Measurements from ENCODE around the gene SHROOM1. TPM values are rescaled to one million over a fixed set of nuclear protein-coding genes. Genes with fewer than 3 reads are reported as not detected.

The SHROOM1 gene
- polyA plus RNA-seq, 1 donor from 2014 or later = 1.8 TPM

GRCh38 chr5:132799392-132799791 is 31.1 kb downstream of the SHROOM1 start:
- no peak overlapping the region for H3K9ac ChIP-seq (ENCODE audit: low read length)
- no peaks in the 10 kb centered on the region for H3K9me3 ChIP-seq (ENCODE audit: low read length)
- H2AFZ ChIP-seq (ENCODE audit: low read depth, low read length) = no peak overlapping the region
- no peaks in the 10 kb centered on the region for H3K27me3 ChIP-seq (ENCODE audit: insufficient read depth, low read depth, low read length)
- no peak overlapping the region for H3K4me2 ChIP-seq (ENCODE audit: low read length)
- H4K20me1 ChIP-seq (ENCODE audit: insufficient read depth) = no peaks in the 10 kb centered on the region
- no peak overlapping the region for H3K4me3 ChIP-seq (ENCODE audit: low read length)
- H3F3A ChIP-seq (ENCODE audit: insufficient read depth, low read length, poor library complexity, severe bottlenecking) = no peaks in the 10 kb centered on the region
- H3K27ac ChIP-seq (ENCODE audit: low read length) = no peak overlapping the region
- no peaks in the 10 kb centered on the region for H3K9me2 ChIP-seq (ENCODE audit: insufficient read depth, low read length)
- no peaks in the 10 kb centered on the region for H3K79me2 ChIP-seq (replicated peaks; ENCODE audit: insufficient read depth, low read length)
- TF ChIP-seq POLR2AphosphoS5 (IDR thresholded peaks at IDR 0.05) (no peak), TAF1 (IDR thresholded peaks at IDR 0.05; ENCODE audit: low read depth) (no peak), EP300 (conservative IDR thresholded peaks at IDR 0.05; ENCODE audit: poor library complexity, severe bottlenecking) (no peak), MXI1 (conservative IDR thresholded peaks at IDR 0.05; ENCODE audit: poor library complexity, severe bottlenecking) (no peak)
- H3K36me3 ChIP-seq (ENCODE audit: insufficient read depth, low read length) = no peaks in the 10 kb centered on the region

- no peak overlapping the region for H2AFZ ChIP-seq (ENCODE audit: low read depth, low read length)
These were observed 32.8 kb downstream of the SHROOM1 start for GRCh38 chr5:132797651-132798050.

More at GRCh38 chr5:132797651-132798050, 32.8 kb downstream of the SHROOM1 start:
- H3K36me3 ChIP-seq (ENCODE audit: insufficient read depth, low read length) = no peaks in the 10 kb centered on the region
- no peak overlapping the region for H3K9ac ChIP-seq (ENCODE audit: low read length)
- H3F3A ChIP-seq (ENCODE audit: insufficient read depth, low read length, poor library complexity, severe bottlenecking) = no peaks in the 10 kb centered on the region
- no peaks in the 10 kb centered on the region for H4K20me1 ChIP-seq (ENCODE audit: insufficient read depth)
- no peaks in the 10 kb centered on the region for H3K9me2 ChIP-seq (ENCODE audit: insufficient read depth, low read length)
- H3K79me2 ChIP-seq (replicated peaks; ENCODE audit: insufficient read depth, low read length) = no peaks in the 10 kb centered on the region
- H3K27me3 ChIP-seq (ENCODE audit: insufficient read depth, low read depth, low read length) = no peaks in the 10 kb centered on the region
- no peak overlapping the region for H3K27ac ChIP-seq (ENCODE audit: low read length)
- H3K9me3 ChIP-seq (ENCODE audit: low read length) = no peaks in the 10 kb centered on the region
- no peak overlapping the region for H3K4me3 ChIP-seq (ENCODE audit: low read length)
- no peak overlapping the region for H3K4me2 ChIP-seq (ENCODE audit: low read length)
- TF ChIP-seq EP300 (conservative IDR thresholded peaks at IDR 0.05; ENCODE audit: poor library complexity, severe bottlenecking) (no peak), EZH2 (IDR thresholded peaks at IDR 0.05; ENCODE audit: borderline replicate concordance, insufficient read depth, low read length, poor library complexity, severe bottlenecking) (no peak), POLR2AphosphoS5 (IDR thresholded peaks at IDR 0.05) (no peak), RAD21 (conservative IDR thresholded peaks at IDR 0.05) (no peak), SMC3 (conservative IDR thresholded peaks at IDR 0.05; ENCODE audit: poor library complexity) (no peak), CTCF (IDR thresholded peaks at IDR 0.05; ENCODE audit: poor library complexity, severe bottlenecking) (no peak), TAF1 (IDR thresholded peaks at IDR 0.05; ENCODE audit: low read depth) (no peak), MXI1 (conservative IDR thresholded peaks at IDR 0.05; ENCODE audit: poor library complexity, severe bottlenecking) (no peak), REST (IDR thresholded peaks at IDR 0.05; ENCODE audit: borderline replicate concordance) (no peak)
